ENCODE data around the gene TNIK. TPM values are rescaled to one million over a fixed set of nuclear protein-coding genes. Genes with fewer than 3 reads are reported as not detected.

The TNIK gene
- total and polyA plus RNA-seq, 2 experiments from 2014 or later, result 14.6 to 34.3 TPM

GRCh38 chr3:171055336-171056178, 404.6 kb downstream of the TNIK start:
- no peak for ATAC-seq

More at GRCh38 chr3:171055336-171056178, 404.6 kb downstream of the TNIK start:
- Histone ChIP-seq H3K27ac (ENCODE audit: low read depth) (no peak overlapping the region), H4K20me1 (replicated peaks; ENCODE audit: insufficient read depth) (no peaks in the 10 kb centered on the region), H3K4me3 (no peak overlapping the region), H3K4me1 (ENCODE audit: insufficient read depth) (no peaks in the 10 kb centered on the region), H3K4me2 (no peak overlapping the region), H3K79me2 (replicated peaks; ENCODE audit: insufficient read depth) (no peaks in the 10 kb centered on the region), H3K36me3 (ENCODE audit: insufficient read depth) (no peaks in the 10 kb centered on the region), H3K9me2 (ENCODE audit: insufficient read depth) (peaks cover 4% of the 10 kb centered on the region; the same call in 1 of the 2 replicates), H3K27me3 (ENCODE audit: insufficient read depth) (no peaks in the 10 kb centered on the region), H2AFZ (no peak overlapping the region), H3F3A (replicated peaks; ENCODE audit: low read depth) (no peaks in the 10 kb centered on the region)
- Mint-ChIP-seq H3K4me3 (no peak overlapping the region), H3K27ac (no peak overlapping the region), H3K36me3 (ENCODE audit: low read depth) (no peaks in the 10 kb centered on the region), H3K27me3 (ENCODE audit: insufficient read depth, low read depth, poor library complexity) (no peaks in the 10 kb centered on the region), H3K4me1 (peaks cover 2% of the 10 kb centered on the region; the same call in 2 of the 3 replicates), H3K9me3 (no peaks in the 10 kb centered on the region)
- no peak for DNase-seq (ENCODE audit: low spot score)
- TF ChIP-seq ZNF331 (CRISPR knock-in tag; IDR thresholded peaks at IDR 0.05; ENCODE audit: low read depth) (no peak), ZNF462 (CRISPR knock-in tag; IDR thresholded peaks at IDR 0.05) (no peak), EZH2 (IDR thresholded peaks at IDR 0.05; ENCODE audit: low read depth, unreplicated experiment) (no peak), POLR2AphosphoS5 (IDR thresholded peaks at IDR 0.05; ENCODE audit: low read depth) (no peak), EZH2phosphoT487 (IDR thresholded peaks at IDR 0.05; ENCODE audit: unreplicated experiment) (no peak), NANOG (IDR thresholded peaks at IDR 0.05; ENCODE audit: borderline replicate concordance) (no peak), ZNF114 (CRISPR knock-in tag; IDR thresholded peaks at IDR 0.05) (no peak), JUNB (IDR thresholded peaks at IDR 0.05; ENCODE audit: unreplicated experiment) (no peak), STAT1 (IDR thresholded peaks at IDR 0.05; ENCODE audit: unreplicated experiment) (no peak)
- TF ChIP-seq, protein P1, sequence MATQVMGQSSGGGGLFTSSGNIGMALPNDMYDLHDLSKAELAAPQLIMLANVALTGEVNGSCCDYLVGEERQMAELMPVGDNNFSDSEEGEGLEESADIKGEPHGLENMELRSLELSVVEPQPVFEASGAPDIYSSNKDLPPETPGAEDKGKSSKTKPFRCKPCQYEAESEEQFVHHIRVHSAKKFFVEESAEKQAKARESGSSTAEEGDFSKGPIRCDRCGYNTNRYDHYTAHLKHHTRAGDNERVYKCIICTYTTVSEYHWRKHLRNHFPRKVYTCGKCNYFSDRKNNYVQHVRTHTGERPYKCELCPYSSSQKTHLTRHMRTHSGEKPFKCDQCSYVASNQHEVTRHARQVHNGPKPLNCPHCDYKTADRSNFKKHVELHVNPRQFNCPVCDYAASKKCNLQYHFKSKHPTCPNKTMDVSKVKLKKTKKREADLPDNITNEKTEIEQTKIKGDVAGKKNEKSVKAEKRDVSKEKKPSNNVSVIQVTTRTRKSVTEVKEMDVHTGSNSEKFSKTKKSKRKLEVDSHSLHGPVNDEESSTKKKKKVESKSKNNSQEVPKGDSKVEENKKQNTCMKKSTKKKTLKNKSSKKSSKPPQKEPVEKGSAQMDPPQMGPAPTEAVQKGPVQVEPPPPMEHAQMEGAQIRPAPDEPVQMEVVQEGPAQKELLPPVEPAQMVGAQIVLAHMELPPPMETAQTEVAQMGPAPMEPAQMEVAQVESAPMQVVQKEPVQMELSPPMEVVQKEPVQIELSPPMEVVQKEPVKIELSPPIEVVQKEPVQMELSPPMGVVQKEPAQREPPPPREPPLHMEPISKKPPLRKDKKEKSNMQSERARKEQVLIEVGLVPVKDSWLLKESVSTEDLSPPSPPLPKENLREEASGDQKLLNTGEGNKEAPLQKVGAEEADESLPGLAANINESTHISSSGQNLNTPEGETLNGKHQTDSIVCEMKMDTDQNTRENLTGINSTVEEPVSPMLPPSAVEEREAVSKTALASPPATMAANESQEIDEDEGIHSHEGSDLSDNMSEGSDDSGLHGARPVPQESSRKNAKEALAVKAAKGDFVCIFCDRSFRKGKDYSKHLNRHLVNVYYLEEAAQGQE (IDR thresholded peaks at IDR 0.05; ENCODE audit: unreplicated experiment), result no peak
